Measurements from ENCODE around the gene SHOX. TPM values are rescaled to one million over a fixed set of nuclear protein-coding genes. Genes with fewer than 3 reads are reported as not detected.

SHOX gene
- total and polyA plus RNA-seq, 5 experiments from 2014 or later, result not detected

DNA sequence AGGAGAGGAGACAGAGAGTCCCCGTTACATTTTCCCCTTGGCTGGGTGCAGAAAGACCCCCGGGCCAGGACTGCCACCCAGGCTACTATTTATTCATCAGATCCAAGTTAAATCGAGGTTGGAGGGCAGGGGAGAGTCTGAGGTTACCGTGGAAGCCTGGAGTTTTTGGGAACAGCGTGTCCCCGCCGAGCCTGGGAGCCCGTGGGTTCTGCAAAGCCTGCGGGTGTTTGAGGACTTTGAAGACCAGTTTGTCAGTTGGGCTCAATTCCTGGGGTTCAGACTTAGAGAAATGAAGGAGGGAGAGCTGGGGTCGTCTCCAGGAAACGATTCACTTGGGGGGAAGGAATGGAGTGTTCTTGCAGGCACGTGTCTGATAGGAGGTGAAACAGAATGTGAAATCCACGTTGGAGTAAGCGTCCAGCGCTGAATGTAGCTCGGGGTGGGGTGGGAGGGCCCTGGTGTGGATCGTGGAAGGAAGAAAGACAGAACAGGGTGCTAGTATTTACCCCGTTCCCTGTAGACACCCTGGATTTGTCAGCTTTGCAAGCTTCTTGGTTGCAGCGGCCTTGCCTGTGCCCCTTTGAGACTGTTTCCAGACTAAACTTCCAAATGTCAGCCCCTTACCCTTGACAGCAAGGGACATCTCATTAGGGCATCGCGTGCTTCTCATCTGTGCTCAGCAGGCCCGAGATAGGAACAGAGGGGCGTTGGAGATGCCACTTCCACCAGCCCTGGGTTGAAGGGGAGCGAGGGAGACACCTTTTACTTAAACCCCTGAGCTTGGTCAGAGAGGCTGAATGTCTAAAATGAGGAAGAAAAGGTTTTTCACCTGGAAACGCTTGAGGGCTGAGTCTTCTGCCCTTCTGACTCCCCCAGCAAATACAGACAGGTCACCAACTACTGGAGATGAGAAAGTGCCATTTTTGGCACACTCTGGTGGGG lies 2.7 kb downstream of the SHOX start:
- H3K4me1 Mint-ChIP-seq, result peaks cover 10 to 27% (median 22%) of the 10 kb centered on the region in 4 donors
- peaks cover 0 to 6% (median 2%) of the 10 kb centered on the region in 3 donors for H3K36me3 Mint-ChIP-seq
- no peak overlapping the region for H3K4me3 Mint-ChIP-seq
- POLR2A ChIA-PET, result no interaction called here
- no peak overlapping the region for H3K27ac Mint-ChIP-seq
- peaks cover 31 to 75% (median 71%) of the 10 kb centered on the region in 5 donors for H3K27me3 Mint-ChIP-seq
- peaks cover 0 to 3% (median 0%) of the 10 kb centered on the region in 9 donors for H3K9me3 Mint-ChIP-seq
- ATAC-seq (no peak), DNase-seq (peak in 1 of 10 donors; percentile 13)

DNA sequence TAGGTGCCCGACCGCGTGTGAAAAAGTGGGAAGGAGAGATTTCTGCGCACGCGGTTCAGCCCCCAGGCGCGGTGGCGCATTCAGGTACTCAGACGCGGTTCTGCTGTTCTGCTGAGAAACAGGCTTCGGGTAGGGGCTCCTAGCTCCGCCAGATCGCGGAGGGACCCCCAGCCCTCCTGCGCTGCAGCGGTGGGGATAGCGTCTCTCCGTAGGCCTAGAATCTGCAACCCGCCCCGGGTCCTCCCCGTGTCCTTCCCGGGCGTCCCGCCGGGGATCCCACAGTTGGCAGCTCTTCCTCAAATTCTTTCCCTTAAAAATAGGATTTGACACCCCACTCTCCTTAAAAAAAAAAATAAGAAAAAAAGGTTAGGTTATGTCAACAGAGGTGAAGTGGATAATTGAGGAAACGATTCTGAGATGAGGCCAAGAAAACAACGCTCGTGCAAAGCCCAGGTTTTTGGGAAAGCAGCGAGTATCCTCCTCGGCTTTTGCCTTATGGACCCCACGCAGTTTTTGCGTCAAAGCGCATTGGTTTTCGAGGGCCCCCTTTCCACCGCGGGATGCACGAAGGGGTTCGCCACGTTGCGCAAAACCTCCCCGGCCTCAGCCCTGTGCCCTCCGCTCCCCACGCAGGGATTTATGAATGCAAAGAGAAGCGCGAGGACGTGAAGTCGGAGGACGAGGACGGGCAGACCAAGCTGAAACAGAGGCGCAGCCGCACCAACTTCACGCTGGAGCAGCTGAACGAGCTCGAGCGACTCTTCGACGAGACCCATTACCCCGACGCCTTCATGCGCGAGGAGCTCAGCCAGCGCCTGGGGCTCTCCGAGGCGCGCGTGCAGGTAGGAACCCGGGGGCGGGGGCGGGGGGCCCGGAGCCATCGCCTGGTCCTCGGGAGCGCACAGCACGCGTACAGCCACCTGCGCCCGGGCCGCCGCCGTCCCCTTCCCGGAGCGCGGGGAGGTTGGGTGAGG lies 3.7 kb downstream of the SHOX start:
- H3K4me3 Mint-ChIP-seq, result no peak overlapping the region
- no peak overlapping the region for H3K27ac Mint-ChIP-seq
- ATAC-seq (no peak), DNase-seq (peak in 1 of 10 donors; percentile 16)
- peaks cover 29 to 76% (median 71%) of the 10 kb centered on the region in 5 donors for H3K27me3 Mint-ChIP-seq
- peaks cover 10 to 24% (median 21%) of the 10 kb centered on the region in 4 donors for H3K4me1 Mint-ChIP-seq
- H3K36me3 Mint-ChIP-seq, result peaks cover 0 to 6% (median 2%) of the 10 kb centered on the region in 3 donors
- peaks cover 0 to 3% (median 0%) of the 10 kb centered on the region in 9 donors for H3K9me3 Mint-ChIP-seq
- POLR2A ChIA-PET, result no interaction called here

DNA sequence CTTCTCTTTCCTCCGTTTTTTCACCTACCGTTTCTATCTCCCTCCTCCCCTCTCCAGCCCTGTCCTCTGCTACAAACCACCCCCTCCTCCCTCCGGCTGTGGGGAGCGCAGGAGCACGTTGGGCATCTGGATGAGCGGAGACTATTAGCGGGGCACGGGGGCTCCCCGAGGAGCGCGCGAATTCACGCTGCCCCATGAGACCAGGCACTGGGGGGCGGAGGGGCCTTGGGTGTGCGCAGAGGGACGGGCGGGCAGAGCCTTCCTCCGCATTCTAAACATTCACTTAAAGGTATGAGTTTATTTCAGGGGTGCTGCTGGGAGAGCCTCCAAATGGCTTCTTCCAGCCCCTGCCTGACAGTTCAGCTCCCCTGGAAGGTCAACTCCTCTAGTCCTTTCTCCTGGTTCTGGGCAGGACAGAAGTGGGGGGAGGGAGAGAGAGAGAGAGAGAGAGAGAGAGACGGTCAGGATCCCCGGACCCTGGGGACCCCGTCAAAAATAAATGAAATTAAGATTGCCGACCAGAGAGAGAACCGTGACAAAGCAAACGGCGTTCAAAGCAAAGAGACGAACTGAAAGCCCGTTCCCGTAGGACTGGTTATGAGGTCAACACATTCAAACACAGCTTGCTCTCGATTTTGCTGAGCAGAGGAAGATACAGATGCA lies 5.0 kb downstream of the SHOX start:
- no peak for ATAC-seq
- Mint-ChIP-seq H3K27ac (peak overlapping the region in 1 of 10 donors; percentile 62), H3K36me3 (peaks cover 0 to 6% (median 2%) of the 10 kb centered on the region in 3 donors), H3K9me3 (peaks cover 0 to 3% (median 0%) of the 10 kb centered on the region in 9 donors), H3K4me1 (peaks cover 10 to 24% (median 19%) of the 10 kb centered on the region in 4 donors), H3K27me3 (peaks cover 28 to 81% (median 69%) of the 10 kb centered on the region in 5 donors), H3K4me3 (no peak overlapping the region)
- POLR2A ChIA-PET, result no interaction called here
- peak in 1 of 10 donors; percentile 14 for DNase-seq

DNA sequence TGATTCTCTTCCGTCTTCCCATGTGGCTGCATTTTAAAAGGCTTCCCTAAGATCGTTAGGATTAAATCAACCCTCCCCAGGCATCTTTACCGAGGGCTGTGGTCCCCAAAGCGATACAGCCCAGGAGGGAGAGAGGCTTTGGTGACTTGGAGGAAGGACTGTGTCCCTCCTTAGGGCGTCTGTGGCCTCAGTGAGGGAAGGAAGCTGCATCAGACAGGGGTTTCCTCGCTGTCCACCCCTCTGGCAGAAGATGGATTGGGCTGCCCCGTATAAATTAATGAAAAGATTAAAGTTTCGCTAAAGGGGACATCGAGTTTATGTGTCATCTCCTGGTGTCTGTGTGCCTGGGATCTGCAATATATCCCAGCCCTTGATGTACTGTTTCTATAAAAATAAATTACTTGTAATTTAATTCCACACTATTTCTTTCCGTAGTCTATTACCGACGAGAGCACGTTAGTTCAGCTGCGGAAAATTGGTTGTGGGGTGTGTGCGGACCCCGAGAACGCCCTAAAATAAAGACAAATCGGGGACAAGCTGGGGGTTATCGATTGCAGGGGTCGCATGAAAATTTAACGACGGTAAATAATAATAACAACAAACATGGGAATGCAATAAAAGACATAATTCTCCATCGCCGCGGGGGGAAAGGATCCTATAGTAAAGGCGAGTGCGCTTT lies 6.5 kb downstream of the SHOX start:
- POLR2A ChIA-PET, result no interaction called here
- ATAC-seq (no peak), DNase-seq (peak in 1 of 10 donors; percentile 4)
- Mint-ChIP-seq H3K36me3 (peaks cover 0 to 4% (median 2%) of the 10 kb centered on the region in 3 donors), H3K27me3 (peaks cover 30 to 83% (median 70%) of the 10 kb centered on the region in 5 donors), H3K4me3 (peak overlapping the region in 7 of 10 donors; percentile 6 to 58 (median 21)), H3K27ac (no peak overlapping the region), H3K9me3 (peaks cover 0 to 3% (median 0%) of the 10 kb centered on the region in 9 donors), H3K4me1 (peaks cover 10 to 24% (median 19%) of the 10 kb centered on the region in 4 donors)

DNA sequence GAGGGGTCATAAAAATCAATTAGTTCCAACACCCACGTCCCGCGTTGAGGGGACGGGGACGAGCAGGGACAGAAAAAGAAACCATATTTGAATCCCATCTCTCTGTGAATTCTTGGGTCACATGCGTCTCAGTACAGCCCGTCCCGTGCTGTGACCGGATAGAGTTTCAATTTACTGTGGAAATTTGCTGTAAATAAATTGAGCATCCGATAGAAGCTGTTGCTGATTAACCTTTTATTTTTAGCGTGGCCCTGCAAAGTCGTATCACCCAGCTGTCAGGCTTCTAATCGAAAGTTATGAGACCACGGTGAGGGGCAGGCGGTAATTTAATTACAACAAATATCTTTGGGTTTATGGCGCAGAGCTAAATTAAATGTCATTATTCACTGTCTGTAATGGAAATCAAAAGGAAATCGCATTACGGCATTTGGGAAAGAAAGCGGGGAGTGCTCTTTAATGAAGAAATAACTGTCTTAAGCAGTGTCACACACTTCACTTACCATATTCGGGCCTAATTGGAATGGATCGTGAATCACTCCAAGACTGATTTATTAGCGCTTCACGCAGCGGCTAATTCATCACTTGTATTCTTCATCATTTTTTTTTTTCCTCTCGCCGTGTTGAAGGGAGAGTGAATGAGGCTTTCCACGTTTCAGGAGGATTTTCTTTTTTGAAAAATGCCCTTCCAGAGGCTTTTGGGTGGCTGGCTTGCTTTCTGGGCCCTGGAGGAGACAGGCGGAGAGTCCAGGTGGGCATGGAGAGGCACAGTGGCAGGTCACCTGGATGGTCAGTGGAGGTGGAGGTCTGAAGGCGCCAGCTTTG lies 7.3 kb downstream of the SHOX start:
- H3K27me3 Mint-ChIP-seq, result peaks cover 30 to 83% (median 71%) of the 10 kb centered on the region in 5 donors

DNA sequence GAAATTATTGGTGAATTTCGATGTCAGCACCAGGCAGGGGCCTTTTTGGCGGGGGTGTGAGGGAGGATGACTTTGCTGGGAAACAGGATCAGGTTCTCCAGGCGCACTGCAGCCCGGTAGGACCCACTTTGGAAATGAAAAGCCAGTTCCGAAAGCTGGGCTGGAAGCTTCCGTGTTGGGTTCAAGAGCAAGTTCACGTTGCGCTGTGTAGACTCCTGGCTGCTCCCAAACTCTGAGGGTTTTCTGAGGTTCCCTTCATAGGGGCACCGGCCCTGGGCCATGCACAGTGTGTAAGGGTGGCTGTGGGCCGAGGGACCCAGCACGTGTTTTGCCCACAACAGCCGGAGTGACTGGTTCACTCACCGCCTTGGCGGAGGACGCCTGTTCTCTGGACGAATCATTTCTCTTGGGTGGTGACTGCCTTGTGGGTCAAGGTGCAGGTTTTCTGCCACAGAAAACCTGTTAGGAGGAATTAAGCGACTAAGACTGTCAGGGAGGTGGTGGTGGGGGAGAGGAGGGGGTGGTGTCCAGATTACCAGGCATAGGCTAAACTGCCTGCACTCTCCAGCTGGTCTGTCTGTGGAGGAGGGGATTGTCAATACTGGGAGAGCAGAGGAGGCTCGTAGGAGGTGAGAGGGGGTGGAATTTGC lies 8.0 kb downstream of the SHOX start:
- Mint-ChIP-seq H3K4me1 (peaks cover 10 to 24% (median 17%) of the 10 kb centered on the region in 4 donors), H3K9me3 (peaks cover 0 to 3% (median 0%) of the 10 kb centered on the region in 9 donors), H3K27ac (peak overlapping the region in 1 of 10 donors; percentile 56), H3K4me3 (no peak overlapping the region), H3K27me3 (peaks cover 28 to 79% (median 70%) of the 10 kb centered on the region in 5 donors), H3K36me3 (peaks cover 0 to 2% (median 2%) of the 10 kb centered on the region in 3 donors)
- DNase-seq (peak in 1 of 10 donors; percentile 13), ATAC-seq (no peak)
- POLR2A ChIA-PET, result no interaction called here

More for the DNA sequence above, 7.3 kb downstream of the SHOX start:
- H3K9me3 Mint-ChIP-seq, result peaks cover 0 to 3% (median 0%) of the 10 kb centered on the region in 9 donors
- peak overlapping the region in 7 of 10 donors; percentile 6 to 58 (median 21) for H3K4me3 Mint-ChIP-seq
- no peak for DNase-seq
- H3K4me1 Mint-ChIP-seq, result peaks cover 10 to 24% (median 19%) of the 10 kb centered on the region in 4 donors
- peak overlapping the region in 1 of 10 donors; percentile 32 for H3K27ac Mint-ChIP-seq
- no peak for ATAC-seq
- POLR2A ChIA-PET, result no interaction called here
- peaks cover 0 to 4% (median 2%) of the 10 kb centered on the region in 3 donors for H3K36me3 Mint-ChIP-seq

DNA sequence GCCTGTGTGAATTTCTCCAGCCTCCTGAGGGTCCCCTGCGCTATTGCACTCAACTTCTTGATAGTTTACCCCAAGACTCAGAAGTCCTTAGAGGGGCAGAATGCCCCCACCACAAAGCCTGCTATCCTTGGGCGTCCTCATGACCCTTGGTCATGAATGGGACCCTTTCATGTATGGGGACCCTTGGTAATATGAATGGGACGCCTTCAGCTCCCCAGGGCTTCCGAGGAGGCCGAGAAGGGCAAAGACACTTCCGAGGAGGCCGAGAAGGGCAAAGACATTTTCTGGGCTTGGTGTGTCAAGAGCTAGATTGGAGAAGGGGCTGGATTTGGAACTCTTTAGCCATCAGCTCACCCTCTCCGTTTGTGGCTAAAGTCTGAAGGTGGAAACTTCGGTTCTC lies 8.6 kb downstream of the SHOX start:
- peaks cover 10 to 24% (median 16%) of the 10 kb centered on the region in 4 donors for H3K4me1 Mint-ChIP-seq
- no peak for ATAC-seq
- H3K27me3 Mint-ChIP-seq, result peaks cover 26 to 76% (median 66%) of the 10 kb centered on the region in 5 donors
- peaks cover 0 to 3% (median 0%) of the 10 kb centered on the region in 9 donors for H3K9me3 Mint-ChIP-seq
- POLR2A ChIA-PET, result no interaction called here
- peak overlapping the region in 1 of 10 donors; percentile 56 for H3K27ac Mint-ChIP-seq
- peak in 1 of 10 donors; percentile 1 for DNase-seq
- no peak overlapping the region for H3K4me3 Mint-ChIP-seq
- peaks cover 0 to 2% (median 2%) of the 10 kb centered on the region in 3 donors for H3K36me3 Mint-ChIP-seq

DNA sequence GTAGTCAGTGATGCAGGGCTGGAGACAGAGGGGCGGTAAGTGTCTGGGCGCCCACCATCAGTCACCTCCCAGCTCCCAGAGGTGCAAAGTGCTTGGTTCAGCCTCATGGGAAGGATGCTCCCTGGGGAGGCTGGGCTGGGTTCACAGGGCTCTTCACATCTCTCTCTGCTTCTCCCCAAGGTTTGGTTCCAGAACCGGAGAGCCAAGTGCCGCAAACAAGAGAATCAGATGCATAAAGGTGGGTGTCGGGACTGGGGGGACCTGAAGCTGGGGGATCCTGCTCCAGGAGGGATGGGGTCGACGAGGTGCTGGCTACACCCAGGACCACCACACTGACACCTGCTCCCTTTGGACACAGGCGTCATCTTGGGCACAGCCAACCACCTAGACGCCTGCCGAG lies 10.1 kb downstream of the SHOX start:
- Mint-ChIP-seq H3K4me3 (no peak overlapping the region), H3K4me1 (peaks cover 10 to 19% (median 15%) of the 10 kb centered on the region in 4 donors), H3K9me3 (peaks cover 0 to 3% (median 0%) of the 10 kb centered on the region in 9 donors), H3K27me3 (peaks cover 23 to 69% (median 58%) of the 10 kb centered on the region in 5 donors), H3K27ac (no peak overlapping the region), H3K36me3 (peaks cover 0 to 2% (median 0%) of the 10 kb centered on the region in 3 donors)
- POLR2A ChIA-PET, result no interaction called here
- ATAC-seq, result no peak
- DNase-seq, result peak in 1 of 10 donors; percentile 8

DNA sequence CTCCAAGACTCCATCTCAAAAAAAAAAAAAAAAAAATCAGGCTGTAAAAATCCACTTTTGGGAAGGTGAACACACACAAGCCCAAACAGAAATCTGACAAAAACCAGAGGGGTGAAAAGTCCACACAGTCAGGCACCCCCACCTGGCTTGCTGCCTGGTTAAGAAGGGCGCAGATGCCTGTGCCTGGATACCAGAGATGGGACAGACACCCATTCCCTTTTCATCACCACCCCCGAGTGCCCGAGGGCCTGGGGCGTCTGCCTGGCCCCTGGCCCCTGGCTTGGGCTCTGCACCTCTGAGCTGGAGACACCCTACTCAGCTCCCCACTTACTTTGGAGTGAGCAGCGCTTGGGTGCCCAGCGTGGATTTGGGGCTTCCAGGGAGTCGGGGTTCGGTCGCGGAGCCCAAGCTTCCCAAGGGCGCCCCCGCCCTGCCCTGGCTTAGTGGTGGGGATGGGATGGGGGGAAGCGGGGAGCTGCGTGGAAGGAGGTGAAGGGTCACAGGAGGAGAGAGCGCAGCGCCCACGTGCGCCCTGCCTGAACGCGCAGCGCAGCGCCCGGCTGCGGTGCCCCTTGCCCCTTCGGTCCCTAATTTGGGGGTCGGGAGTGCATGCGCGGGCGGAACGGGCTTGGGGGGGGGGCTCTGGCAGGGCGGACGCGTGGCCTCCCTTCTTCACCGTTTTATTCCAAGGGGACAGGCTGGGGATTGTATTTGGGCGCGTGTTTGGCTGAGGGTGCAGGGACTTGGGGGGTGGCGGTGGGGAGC lies 11.3 kb downstream of the SHOX start:
- peaks cover 0 to 3% (median 0%) of the 10 kb centered on the region in 9 donors for H3K9me3 Mint-ChIP-seq
- H3K36me3 Mint-ChIP-seq, result peaks cover 0 to 2% (median 0%) of the 10 kb centered on the region in 3 donors
- H3K4me3 Mint-ChIP-seq, result no peak overlapping the region
- peaks cover 10 to 16% (median 13%) of the 10 kb centered on the region in 4 donors for H3K4me1 Mint-ChIP-seq
- peaks cover 23 to 65% (median 51%) of the 10 kb centered on the region in 5 donors for H3K27me3 Mint-ChIP-seq
- POLR2A ChIA-PET, result no interaction called here
- no peak overlapping the region for H3K27ac Mint-ChIP-seq
- ATAC-seq (no peak), DNase-seq (peak in 1 of 10 donors; percentile 13)
